Measurements from ENCODE around the gene DCK. TPM values are rescaled to one million over a fixed set of nuclear protein-coding genes. Genes with fewer than 3 reads are reported as not detected.
"Not testable (repeated sequence)": the region's sequence is repeated elsewhere in the genome, so short reads cannot be mapped to it uniquely, and the experiment has no call there.

Gene DCK
- total and polyA plus RNA-seq, 2 experiments from 2014 or later, result 33.1 to 40.3 TPM

GRCh38 chr4:71004281-71004851 lies 10.9 kb downstream of the DCK start:
- H3K9me2 ChIP-seq (ENCODE audit: insufficient read depth), result no peaks in the 10 kb centered on the region
- H3K27ac ChIP-seq, result no peak overlapping the region
- peaks cover 90% of the 10 kb centered on the region for H3K79me2 ChIP-seq (ENCODE audit: insufficient read depth)
- peaks cover 15% of the 10 kb centered on the region for H3F3A ChIP-seq (ENCODE audit: insufficient read depth)
- 69 to 75% methylated on average over 7 of the region's 7 CpGs for WGBS, 2 experiments (ENCODE audit: low coverage in 1 of 2, low lambda C conversion rate in 2 of 2, missing lambda C conversion rate in 2 of 2)
- no peak overlapping the region for H2AFZ ChIP-seq
- H4K20me1 ChIP-seq (ENCODE audit: insufficient read depth), result no peaks in the 10 kb centered on the region
- H3K27me3 ChIP-seq (replicated peaks; ENCODE audit: insufficient read depth), result no peaks in the 10 kb centered on the region
- no peak overlapping the region for H3K9ac ChIP-seq
- no peak overlapping the region for H3K4me3 ChIP-seq
- no peaks in the 10 kb centered on the region for H3K9me3 ChIP-seq (ENCODE audit: low read depth)
- in situ Hi-C loops (cut with MboI), result no loop called here
- no peak for DNase-seq
- TF ChIP-seq EZH2phosphoT487 (IDR thresholded peaks at IDR 0.05; ENCODE audit: insufficient read depth, low read depth), result no peak
- TF ChIP-seq EZH2 (IDR thresholded peaks at IDR 0.05; ENCODE audit: insufficient read depth, poor library complexity, severe bottlenecking), result no peak
- H3K36me3 ChIP-seq (ENCODE audit: low read depth), result 0 out of 2 replicates have a peak, but pooled peaks cover 2% of the 10 kb centered on the region
- peaks cover 10% of the 10 kb centered on the region for H3K4me1 ChIP-seq (ENCODE audit: insufficient read depth)
- H3K4me2 ChIP-seq (ENCODE audit: unreplicated experiment), result no peak overlapping the region

GRCh38 chr4:71005025-71005424 lies 11.6 kb downstream of the DCK start:
- in situ Hi-C loops (cut with MboI); H3K27ac ChIP-seq; H2AFZ ChIP-seq; H3K36me3 ChIP-seq (ENCODE audit: low read depth); H3K4me2 ChIP-seq (ENCODE audit: unreplicated experiment); H3K9me2 ChIP-seq (ENCODE audit: insufficient read depth); H3K4me3 ChIP-seq; DNase-seq; H3K9ac ChIP-seq; H4K20me1 ChIP-seq (ENCODE audit: insufficient read depth); H3K27me3 ChIP-seq (replicated peaks; ENCODE audit: insufficient read depth); H3K9me3 ChIP-seq (ENCODE audit: low read depth): not testable (repeated sequence)
- 90 to 93% methylated on average over 6 of the region's 6 CpGs for WGBS, 2 experiments (ENCODE audit: low coverage in 1 of 2, low lambda C conversion rate in 2 of 2, missing lambda C conversion rate in 2 of 2)
- Histone ChIP-seq H3K4me1 (ENCODE audit: insufficient read depth) (peaks cover 17% of the 10 kb centered on the region), H3F3A (ENCODE audit: insufficient read depth) (peaks cover 22% of the 10 kb centered on the region), H3K79me2 (ENCODE audit: insufficient read depth) (peaks cover 83% of the 10 kb centered on the region)

DNA sequence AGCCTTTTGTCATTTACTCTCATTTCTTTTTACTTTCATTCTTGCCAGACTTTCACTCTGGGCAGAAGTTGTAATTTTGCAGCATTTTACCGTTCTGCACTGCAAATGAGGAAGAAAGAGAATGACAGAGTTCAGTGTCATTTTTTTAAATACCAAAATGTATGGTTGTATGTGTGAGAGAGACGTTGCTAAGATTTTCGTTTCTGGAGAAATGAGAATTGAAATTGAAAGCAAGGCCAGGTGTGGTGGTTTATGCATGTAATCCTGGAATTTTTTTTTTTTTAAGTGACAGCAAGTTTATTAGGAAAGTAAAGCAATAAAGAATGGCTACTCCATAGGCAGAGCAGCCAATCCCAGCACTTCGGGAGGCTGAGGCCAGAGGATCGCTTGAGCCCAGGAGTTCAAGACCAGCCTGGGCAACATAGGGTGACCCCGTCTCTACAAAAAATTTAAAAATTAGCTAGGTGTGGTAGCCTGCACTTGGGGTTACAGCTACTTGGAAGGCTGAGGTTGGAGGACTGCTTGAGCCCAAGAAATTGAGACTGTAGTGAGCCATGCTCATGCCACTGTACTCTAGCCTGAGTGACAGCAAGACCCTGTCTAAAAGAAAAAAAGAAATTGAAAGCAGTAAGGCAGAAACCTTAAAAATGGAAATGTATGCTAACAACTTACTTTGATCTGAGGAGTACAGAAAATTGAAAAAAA lies 12.9 kb downstream of the DCK start:
- 97 to 98% methylated on average over 6 of the region's 6 CpGs for WGBS, 2 experiments (ENCODE audit: low coverage in 1 of 2, low lambda C conversion rate in 2 of 2, missing lambda C conversion rate in 2 of 2)
- Histone ChIP-seq H3K4me3 (no peak overlapping the region), H3K9me3 (ENCODE audit: low read depth) (no peaks in the 10 kb centered on the region), H3K9ac (no peak overlapping the region), H3K27me3 (replicated peaks; ENCODE audit: insufficient read depth) (no peaks in the 10 kb centered on the region), H4K20me1 (ENCODE audit: insufficient read depth) (no peaks in the 10 kb centered on the region), H2AFZ (no peak overlapping the region), H3K36me3 (ENCODE audit: low read depth) (no peaks in the 10 kb centered on the region), H3F3A (ENCODE audit: insufficient read depth) (peaks cover 28% of the 10 kb centered on the region), H3K79me2 (ENCODE audit: insufficient read depth) (peaks cover 78% of the 10 kb centered on the region), H3K9me2 (ENCODE audit: insufficient read depth) (no peaks in the 10 kb centered on the region), H3K4me2 (ENCODE audit: unreplicated experiment) (no peak overlapping the region), H3K4me1 (ENCODE audit: insufficient read depth) (peaks cover 21% of the 10 kb centered on the region), H3K27ac (no peak overlapping the region)
- DNase-seq, result no peak
- in situ Hi-C loops (cut with MboI), result no loop called here
- no peak for TF ChIP-seq EZH2phosphoT487 (IDR thresholded peaks at IDR 0.05; ENCODE audit: insufficient read depth, low read depth)
- TF ChIP-seq EZH2 (IDR thresholded peaks at IDR 0.05; ENCODE audit: insufficient read depth, poor library complexity, severe bottlenecking), result no peak

GRCh38 chr4:71008196-71008595 lies 14.7 kb downstream of the DCK start:
- Histone ChIP-seq H3K79me2 (ENCODE audit: insufficient read depth) (peaks cover 74% of the 10 kb centered on the region), H3K27ac (no peak overlapping the region; the same call in 1 of the 2 replicates), H3K9ac (no peak overlapping the region), H3K9me2 (ENCODE audit: insufficient read depth) (no peaks in the 10 kb centered on the region), H3K4me3 (no peak overlapping the region), H3K36me3 (ENCODE audit: low read depth) (no peaks in the 10 kb centered on the region), H3K9me3 (ENCODE audit: low read depth) (no peaks in the 10 kb centered on the region), H3F3A (ENCODE audit: insufficient read depth) (peaks cover 28% of the 10 kb centered on the region), H3K4me1 (ENCODE audit: insufficient read depth) (peaks cover 21% of the 10 kb centered on the region), H4K20me1 (ENCODE audit: insufficient read depth) (no peaks in the 10 kb centered on the region), H3K27me3 (replicated peaks; ENCODE audit: insufficient read depth) (no peaks in the 10 kb centered on the region), H3K4me2 (ENCODE audit: unreplicated experiment) (no peak overlapping the region), H2AFZ (no peak overlapping the region)
- in situ Hi-C loops (cut with MboI), result no loop called here
- 94 to 98% methylated on average over 2 of the region's 2 CpGs for WGBS, 2 experiments (ENCODE audit: low coverage in 1 of 2, low lambda C conversion rate in 2 of 2, missing lambda C conversion rate in 2 of 2)
- DNase-seq, result no peak
- no peak for TF ChIP-seq EZH2 (IDR thresholded peaks at IDR 0.05; ENCODE audit: insufficient read depth, poor library complexity, severe bottlenecking)
- TF ChIP-seq EZH2phosphoT487 (IDR thresholded peaks at IDR 0.05; ENCODE audit: insufficient read depth, low read depth), result no peak
